Immature natural killer cell (primary cell): ENCODE measurements around the gene ETS1. TPM values are rescaled to one million over a fixed set of nuclear protein-coding genes. Genes with fewer than 3 reads are reported as not detected.
A peak's percentile ranks its signal among the peaks of the same experiment; 100 is the strongest.

Experiments used
- DNase-seq, 3 donors: peaks; one replicate each; pipeline ENCODE4 v3.0.0; 2022; ENCODE audit warnings: mixed read lengths in 1 of 3
- H3K27ac Mint-ChIP-seq, 6 donors: one replicate each; pipeline ENCODE4 v1.8.0; 2020; ENCODE audit warnings: mixed read lengths in 6 of 6, mild to moderate bottlenecking in 5 of 6, inconsistent platforms in 4 of 6, moderate library complexity in 3 of 6
- H3K27me3 Mint-ChIP-seq, 3 donors: one replicate each; pipeline ENCODE4 v1.8.0; 2020 to 2021; ENCODE audit warnings: low read depth in 3 of 3, mild to moderate bottlenecking in 3 of 3, mixed read lengths in 3 of 3, moderate library complexity in 3 of 3, inconsistent platforms in 1 of 3
- H3K36me3 Mint-ChIP-seq, 3 donors: one replicate each; pipeline ENCODE4 v1.8.0; 2020; ENCODE audit warnings: mixed read lengths in 3 of 3, inconsistent platforms in 2 of 3, mild to moderate bottlenecking in 2 of 3
- H3K4me1 Mint-ChIP-seq, 2 donors: one replicate each; pipeline ENCODE4 v1.8.0; 2020; ENCODE audit warnings: inconsistent platforms in 2 of 2, mild to moderate bottlenecking in 2 of 2, mixed read lengths in 2 of 2, moderate library complexity in 1 of 2
- H3K4me3 Mint-ChIP-seq, 5 donors: one replicate each; pipeline ENCODE4 v1.8.0; 2020; ENCODE audit warnings: mild to moderate bottlenecking in 5 of 5, mixed read lengths in 5 of 5, inconsistent platforms in 3 of 5, moderate library complexity in 3 of 5
- H3K9me3 Mint-ChIP-seq, 6 donors: one replicate each; pipeline ENCODE4 v1.8.0; 2020; ENCODE audit warnings: mild to moderate bottlenecking in 6 of 6, mixed read lengths in 6 of 6, inconsistent platforms in 4 of 6, moderate library complexity in 3 of 6
- polyA plus RNA-seq, 3 donors: library from polyadenylated mRNA; unstranded; fragments of 300-500 nt; fragmentation: Illumina TruSeq; gene quantifications; one replicate each; pipeline ENCODE4 v1.2.3, GENCODE V29; 2021

The ETS1 gene
- polyA plus RNA-seq, 3 donors from 2014 or later = 264 to 329 (median 284) TPM

- Mint-ChIP-seq H3K27ac (no peak overlapping the region), H3K4me1 (no peaks in the 10 kb centered on the region), H3K36me3 (no peaks in the 10 kb centered on the region), H3K4me3 (no peak overlapping the region), H3K27me3 (peaks cover 0 to 3% (median 0%) of the 10 kb centered on the region in 3 donors), H3K9me3 (no peaks in the 10 kb centered on the region)
- DNase-seq = no peak
These were observed 21.5 kb downstream of the ETS1 start for GRCh38 chr11:128565881-128566280.

- Mint-ChIP-seq H3K4me1 (no peaks in the 10 kb centered on the region), H3K27ac (no peak overlapping the region), H3K9me3 (no peaks in the 10 kb centered on the region), H3K36me3 (no peaks in the 10 kb centered on the region), H3K27me3 (peaks cover 0 to 3% (median 2%) of the 10 kb centered on the region in 3 donors), H3K4me3 (no peak overlapping the region)
- no peak for DNase-seq
These were observed 22.6 kb downstream of the ETS1 start for GRCh38 chr11:128564642-128565245.

- Mint-ChIP-seq H3K27ac (no peak overlapping the region), H3K27me3 (peaks cover 0 to 3% (median 3%) of the 10 kb centered on the region in 3 donors), H3K36me3 (no peaks in the 10 kb centered on the region), H3K4me3 (no peak overlapping the region), H3K9me3 (no peaks in the 10 kb centered on the region), H3K4me1 (no peaks in the 10 kb centered on the region)
- no peak for DNase-seq
These were observed 23.3 kb downstream of the ETS1 start for GRCh38 chr11:128563942-128564641.

- H3K27me3 Mint-ChIP-seq = peaks cover 0 to 3% (median 3%) of the 10 kb centered on the region in 3 donors
- no peak overlapping the region for H3K4me3 Mint-ChIP-seq
- H3K4me1 Mint-ChIP-seq = no peaks in the 10 kb centered on the region
- DNase-seq = no peak
- no peaks in the 10 kb centered on the region for H3K36me3 Mint-ChIP-seq
- no peak overlapping the region for H3K27ac Mint-ChIP-seq
- no peaks in the 10 kb centered on the region for H3K9me3 Mint-ChIP-seq
These were observed 24.1 kb downstream of the ETS1 start for GRCh38 chr11:128563308-128563707.

GRCh38 chr11:128559496-128560103, 27.8 kb downstream of the ETS1 start:
- H3K27me3 Mint-ChIP-seq = peaks cover 0 to 3% (median 3%) of the 10 kb centered on the region in 3 donors
- H3K27ac Mint-ChIP-seq = peak overlapping the region in 1 of 6 donors; percentile 19
- no peak overlapping the region for H3K4me3 Mint-ChIP-seq
- no peaks in the 10 kb centered on the region for H3K36me3 Mint-ChIP-seq
- no peaks in the 10 kb centered on the region for H3K4me1 Mint-ChIP-seq
- DNase-seq = no peak
- H3K9me3 Mint-ChIP-seq = no peaks in the 10 kb centered on the region

GRCh38 chr11:128555606-128556005, 31.8 kb downstream of the ETS1 start:
- DNase-seq = no peak
- Mint-ChIP-seq H3K27me3 (peaks cover 2 to 5% (median 3%) of the 10 kb centered on the region in 3 donors), H3K36me3 (no peaks in the 10 kb centered on the region), H3K4me1 (peaks cover 29 to 30% of the 10 kb centered on the region in 2 donors), H3K4me3 (no peak overlapping the region), H3K9me3 (no peaks in the 10 kb centered on the region), H3K27ac (peak overlapping the region in 1 of 6 donors; percentile 30)

- no peaks in the 10 kb centered on the region for H3K36me3 Mint-ChIP-seq
- peaks cover 44 to 45% of the 10 kb centered on the region in 2 donors for H3K4me1 Mint-ChIP-seq
- H3K27me3 Mint-ChIP-seq = peaks cover 0 to 5% (median 2%) of the 10 kb centered on the region in 3 donors
- H3K9me3 Mint-ChIP-seq = no peaks in the 10 kb centered on the region
- H3K27ac Mint-ChIP-seq = peak overlapping the region; percentile 36 to 99 (median 98)
- H3K4me3 Mint-ChIP-seq = peak overlapping the region in 1 of 5 donors; percentile 70
- DNase-seq = no peak
These were observed 33.5 kb downstream of the ETS1 start for GRCh38 chr11:128553662-128554362.

GRCh38 chr11:128552783-128553661, 34.3 kb downstream of the ETS1 start:
- peak in 1 of 3 donors; percentile 7 for DNase-seq

GRCh38 chr11:128551611-128552335, 35.6 kb downstream of the ETS1 start:
- no peaks in the 10 kb centered on the region for H3K9me3 Mint-ChIP-seq
- peak overlapping the region; percentile 18 to 75 (median 57) for H3K4me3 Mint-ChIP-seq
- peak; percentile 71 to 84 (median 77) for DNase-seq
- peaks cover 0 to 6% (median 5%) of the 10 kb centered on the region in 3 donors for H3K27me3 Mint-ChIP-seq
- peaks cover 0 to 4% (median 0%) of the 10 kb centered on the region in 3 donors for H3K36me3 Mint-ChIP-seq
- H3K27ac Mint-ChIP-seq = peak overlapping the region; percentile 94 to 99 (median 98)
- H3K4me1 Mint-ChIP-seq = peaks cover 59 to 62% of the 10 kb centered on the region in 2 donors

More at GRCh38 chr11:128552783-128553661, 34.3 kb downstream of the ETS1 start:
- Mint-ChIP-seq H3K4me3 (peak overlapping the region in 3 of 5 donors; percentile 57 to 70 (median 68)), H3K27me3 (peaks cover 0 to 5% (median 4%) of the 10 kb centered on the region in 3 donors), H3K9me3 (no peaks in the 10 kb centered on the region), H3K36me3 (peaks cover 0 to 4% (median 0%) of the 10 kb centered on the region in 3 donors), H3K27ac (peak overlapping the region; percentile 94 to 99 (median 98)), H3K4me1 (peaks cover 52 to 53% of the 10 kb centered on the region in 2 donors)

GRCh38 chr11:128551058-128551457, 36.3 kb downstream of the ETS1 start:
- peak overlapping the region; percentile 18 to 49 (median 37) for H3K4me3 Mint-ChIP-seq
- no peak for DNase-seq
- H3K9me3 Mint-ChIP-seq = no peaks in the 10 kb centered on the region
- H3K4me1 Mint-ChIP-seq = peaks cover 60 to 62% of the 10 kb centered on the region in 2 donors
- peak overlapping the region; percentile 94 to 99 (median 98) for H3K27ac Mint-ChIP-seq
- peaks cover 0 to 6% (median 5%) of the 10 kb centered on the region in 3 donors for H3K27me3 Mint-ChIP-seq
- H3K36me3 Mint-ChIP-seq = peaks cover 0 to 4% (median 0%) of the 10 kb centered on the region in 3 donors

- Mint-ChIP-seq H3K36me3 (peaks cover 0 to 4% (median 0%) of the 10 kb centered on the region in 3 donors), H3K4me3 (peak overlapping the region; percentile 53 to 71 (median 68)), H3K27me3 (peaks cover 0 to 6% (median 5%) of the 10 kb centered on the region in 3 donors), H3K4me1 (peaks cover 60 to 62% of the 10 kb centered on the region in 2 donors), H3K9me3 (no peaks in the 10 kb centered on the region), H3K27ac (peak overlapping the region; percentile 94 to 99 (median 98))
- DNase-seq = no peak
These were observed 37.0 kb downstream of the ETS1 start for GRCh38 chr11:128550261-128550821.
